ENCODE data around the gene CCND1.
"Not testable (repeated sequence)": the region's sequence is repeated elsewhere in the genome, so short reads cannot be mapped to it uniquely, and the experiment has no call there.

CCND1 gene

DNA sequence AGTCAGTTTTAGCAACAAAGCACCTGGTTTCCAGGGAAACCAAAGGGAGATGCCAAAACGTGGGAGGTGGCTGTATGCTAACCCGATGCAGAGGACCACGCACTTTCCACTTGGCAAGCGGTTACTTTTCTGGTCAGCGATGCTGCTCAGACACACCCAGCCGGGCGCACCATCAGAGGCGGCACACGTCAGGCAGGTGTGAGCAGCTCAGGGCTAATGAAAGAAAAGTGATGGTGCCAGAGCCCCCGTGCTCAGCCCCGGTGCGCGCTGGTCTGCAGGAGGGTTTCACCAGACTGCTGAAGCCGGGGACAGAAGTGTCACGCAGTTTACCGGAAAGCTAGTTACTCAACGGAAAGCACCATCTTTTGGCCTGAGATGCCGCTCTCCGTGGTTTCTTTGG lies 28.5 kb downstream of the CCND1 start:
- DNase-seq = no peak

DNA sequence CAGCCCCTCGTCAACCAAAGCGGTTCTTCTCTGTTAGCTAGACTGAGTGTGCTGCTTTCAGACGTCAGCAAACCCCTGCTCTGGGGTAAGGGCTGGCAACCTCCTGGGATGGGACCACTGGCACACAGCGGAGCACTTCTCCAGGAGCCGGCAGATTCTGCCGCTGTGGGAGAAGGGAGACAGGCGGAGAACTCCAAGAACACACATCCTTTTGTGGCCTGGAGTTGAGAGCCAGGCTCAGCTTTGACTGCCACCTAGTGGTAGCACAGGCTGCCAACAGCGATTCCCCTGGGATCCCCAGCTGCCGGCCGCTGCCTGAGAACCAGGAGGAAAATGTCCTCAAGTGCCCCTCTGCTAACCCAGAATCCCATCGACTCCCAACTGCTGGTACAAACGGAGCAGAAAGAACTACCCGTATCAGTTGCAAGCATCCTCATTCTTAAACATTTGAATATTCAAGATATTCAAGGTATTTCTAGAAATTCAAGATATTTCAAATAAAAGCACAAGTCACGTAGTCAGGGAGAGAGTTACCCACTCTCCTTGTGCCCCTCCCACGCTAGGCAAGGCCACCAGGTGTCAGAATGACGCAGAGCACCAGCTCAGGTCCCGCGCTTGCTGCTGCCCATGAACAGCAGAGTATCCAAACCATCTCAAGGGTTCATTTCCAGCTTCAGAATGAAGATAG lies 29.3 kb downstream of the CCND1 start:
- DNase-seq = peak in 1 of 2 donors; percentile 29

- DNase-seq = no peak
Observed at GRCh38 chr11:69671734-69672465, 30.9 kb downstream of the CCND1 start.

- peak in 1 of 2 donors; percentile 47 for DNase-seq
Observed at GRCh38 chr11:69674267-69674885, 33.4 kb downstream of the CCND1 start.

GRCh38 chr11:69674886-69675714 lies 34.1 kb downstream of the CCND1 start, which contains the start of gene LTO1:
TSS of gene LTO1 (minus strand) at chr11:69675353. CDS start at chr11:69675239, 114 bp downstream.
- DNase-seq = peak; percentile 74 to 94

- DNase-seq = no peak
Observed at GRCh38 chr11:69677749-69678148, 36.8 kb downstream of the CCND1 start.

DNA sequence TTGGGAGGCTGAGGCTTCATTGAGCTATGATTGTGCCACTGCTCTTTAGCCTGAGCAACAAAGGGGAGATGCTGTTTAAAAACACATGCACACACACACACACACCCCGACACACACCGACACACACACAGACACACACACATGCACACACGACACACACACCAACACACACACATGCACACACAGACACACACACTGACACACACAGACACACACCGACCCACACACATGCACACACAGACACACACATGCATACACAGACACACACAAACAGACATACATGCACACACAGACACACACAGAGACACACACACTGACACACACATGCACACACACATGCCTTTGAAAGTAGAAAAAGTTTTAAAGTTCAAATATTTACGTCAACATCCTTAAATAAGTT lies 39.7 kb downstream of the CCND1 start:
- DNase-seq = no peak

DNA sequence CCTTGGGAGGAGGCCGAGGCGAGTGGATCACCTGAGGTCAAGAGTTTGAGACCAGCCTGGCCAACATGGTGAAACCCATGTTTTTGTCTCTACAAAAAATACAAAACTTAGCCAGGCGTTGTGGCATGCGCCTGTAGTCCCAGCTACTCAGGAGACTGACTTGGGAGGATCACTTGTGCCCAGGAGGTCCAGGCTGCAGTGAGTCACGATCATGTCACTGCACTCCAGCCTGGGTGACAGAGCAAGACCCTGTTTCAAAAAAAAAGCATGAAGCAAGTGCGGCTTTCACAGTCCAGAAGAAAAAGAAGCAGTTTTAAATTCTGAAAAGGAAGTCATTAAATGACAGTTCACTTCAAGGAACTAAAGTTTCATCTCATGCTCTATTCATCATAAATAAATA lies 41.3 kb downstream of the CCND1 start:
- DNase-seq = no peak

- DNase-seq = no peak
Observed at GRCh38 chr11:69682681-69683326, 41.8 kb downstream of the CCND1 start.

DNA sequence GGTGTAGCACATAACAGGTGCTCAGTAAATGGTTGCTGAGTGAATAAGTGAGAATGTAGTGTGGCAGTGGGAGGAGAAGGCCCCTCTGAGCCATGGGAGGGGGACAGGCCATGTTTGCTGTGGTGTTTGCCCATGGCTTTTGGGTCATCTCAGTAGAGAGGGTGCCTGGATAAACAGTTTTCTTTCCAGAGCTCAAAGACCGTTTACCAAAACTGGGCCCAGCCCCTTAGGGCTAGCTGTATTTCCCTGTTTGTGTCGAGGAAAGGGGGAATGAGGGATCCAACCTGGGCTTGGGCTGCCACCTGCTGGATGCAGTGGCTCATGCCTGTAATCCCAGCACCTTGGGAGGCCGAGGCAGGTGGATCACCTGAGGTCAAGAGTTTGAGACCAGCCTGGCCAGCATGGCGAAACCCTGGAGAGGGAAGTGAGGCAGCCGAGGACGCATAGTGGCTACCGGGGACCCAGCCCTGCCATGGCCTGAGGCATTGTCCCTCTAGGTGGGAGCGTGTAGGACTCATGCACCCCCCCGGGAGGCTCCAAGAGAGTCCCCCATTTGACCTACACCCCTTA lies 42.9 kb downstream of the CCND1 start:
- DNase-seq = no peak

DNA sequence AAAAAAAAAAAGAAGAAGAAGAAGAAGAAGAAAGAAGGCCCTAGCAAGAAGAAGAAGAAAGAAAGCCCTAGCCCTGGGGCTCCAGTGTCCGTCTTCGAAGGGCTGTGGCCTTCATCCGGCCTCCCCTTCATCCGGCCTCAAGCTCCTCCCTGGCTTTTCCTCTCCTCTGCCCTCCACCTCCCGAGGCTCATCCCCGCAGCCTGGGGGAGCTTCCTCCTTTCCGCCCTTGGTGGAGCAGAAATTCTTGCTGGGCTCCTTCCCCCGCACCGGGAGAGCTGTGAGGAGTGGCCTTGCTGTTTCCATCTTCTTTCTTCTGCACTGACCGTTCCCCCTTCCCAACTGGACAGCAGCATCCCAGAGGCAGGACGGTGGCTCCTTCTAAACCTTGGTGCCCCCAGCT lies 43.7 kb downstream of the CCND1 start:
- no peak for DNase-seq

DNA sequence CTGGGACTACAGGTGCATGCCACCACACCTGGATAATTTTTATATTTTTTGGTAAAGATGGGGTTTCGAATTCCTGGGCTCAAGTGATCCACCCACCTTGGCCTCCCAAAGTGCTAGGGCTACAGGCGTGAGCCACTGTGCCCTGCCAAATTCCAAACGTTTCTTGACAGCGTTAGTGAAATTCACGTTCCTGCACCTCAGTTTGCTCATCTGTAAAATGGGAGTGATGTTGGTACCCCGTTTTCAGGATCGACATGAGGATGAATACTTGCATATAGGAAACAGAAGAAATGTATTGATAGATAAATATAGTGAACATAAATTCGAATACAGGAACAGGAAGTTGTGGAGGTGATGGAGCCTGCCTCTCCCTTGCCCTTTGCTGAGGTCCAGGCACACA lies 44.4 kb downstream of the CCND1 start:
- DNase-seq = no peak

DNA sequence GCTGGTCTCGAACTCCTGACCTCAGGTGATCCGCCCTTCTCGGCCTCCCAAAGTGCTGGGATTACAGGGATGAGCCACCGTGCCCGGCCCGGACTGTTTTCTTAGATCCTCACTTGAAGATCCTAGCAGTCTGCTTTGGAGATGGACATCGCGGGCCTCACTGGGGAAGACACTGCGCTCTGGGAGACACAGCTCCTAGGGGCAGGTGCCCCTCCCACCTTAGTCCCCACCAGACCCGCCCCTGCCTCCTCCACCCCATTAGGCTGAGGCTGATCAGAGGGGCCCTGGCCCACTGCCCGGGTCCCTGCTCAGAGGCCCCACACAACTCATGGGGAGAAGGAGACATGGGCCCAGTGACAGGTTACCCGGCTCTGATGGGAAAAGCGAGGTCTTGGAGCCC lies 45.5 kb downstream of the CCND1 start:
- DNase-seq = no peak

DNA sequence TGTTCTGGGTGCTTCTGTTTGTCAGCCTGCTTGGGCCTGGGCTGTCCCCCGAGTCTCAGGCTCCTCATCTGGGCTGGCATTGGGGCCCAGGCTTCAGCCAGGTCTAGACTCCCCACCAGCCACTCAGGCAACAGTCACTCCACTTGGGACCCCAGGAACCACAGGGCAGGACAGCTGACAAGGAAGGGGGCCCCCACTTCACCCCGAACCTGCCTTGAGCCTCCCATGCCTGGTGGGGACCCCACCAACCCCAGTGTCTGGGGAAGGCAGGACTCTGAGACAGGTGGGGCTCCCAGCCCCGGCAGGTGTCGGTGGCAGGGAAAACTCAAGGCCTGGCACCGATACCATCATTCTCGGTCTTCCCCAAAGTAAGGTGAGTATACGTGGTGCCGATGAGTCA lies 45.9 kb downstream of the CCND1 start:
- DNase-seq = no peak

GRCh38 chr11:69687969-69688771 lies 47.2 kb downstream of the CCND1 start:
- DNase-seq = not testable (repeated sequence)

DNA sequence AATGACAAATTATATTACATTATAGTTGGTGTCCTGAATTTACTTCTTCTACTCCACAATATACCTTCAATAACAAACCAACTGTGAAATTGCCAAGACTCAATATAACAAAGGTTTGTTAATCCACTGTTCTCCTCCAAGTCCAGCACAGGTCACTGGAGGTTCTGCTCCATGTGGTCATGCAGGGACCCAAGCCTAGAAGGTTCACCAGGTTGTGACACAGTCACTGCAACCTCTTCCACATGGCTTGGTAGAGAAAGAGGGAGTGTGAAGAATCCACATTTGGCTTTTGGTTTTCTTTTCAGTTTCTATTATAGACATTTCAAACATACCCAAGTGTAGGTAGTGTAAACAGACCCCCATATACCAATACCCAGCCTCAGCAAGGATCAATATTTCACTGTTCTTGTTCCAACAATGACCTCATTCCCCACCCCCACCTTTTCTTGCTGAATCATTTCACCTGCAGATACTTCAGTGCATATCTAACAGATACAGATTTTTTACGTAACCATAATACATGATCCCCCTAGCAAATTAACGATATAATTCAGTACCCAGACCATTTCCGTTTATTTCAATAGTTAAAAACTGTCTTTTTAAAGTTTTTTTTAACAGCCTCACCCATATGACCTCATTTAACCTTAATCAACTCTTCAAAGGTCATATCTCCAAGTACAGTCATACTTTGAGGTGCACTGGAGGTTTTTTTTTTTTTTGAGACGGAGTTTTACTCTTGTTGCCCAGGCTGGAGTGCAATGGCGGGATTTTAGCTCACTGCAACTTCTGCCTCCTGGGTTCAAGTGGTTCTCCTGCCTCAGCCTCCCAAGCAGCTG lies 48.7 kb downstream of the CCND1 start:
- DNase-seq = no peak

GRCh38 chr11:69691463-69691862 lies 50.5 kb downstream of the CCND1 start:
- DNase-seq = no peak

- no peak for DNase-seq
Observed at GRCh38 chr11:69692422-69692821, 51.5 kb downstream of the CCND1 start.

DNA sequence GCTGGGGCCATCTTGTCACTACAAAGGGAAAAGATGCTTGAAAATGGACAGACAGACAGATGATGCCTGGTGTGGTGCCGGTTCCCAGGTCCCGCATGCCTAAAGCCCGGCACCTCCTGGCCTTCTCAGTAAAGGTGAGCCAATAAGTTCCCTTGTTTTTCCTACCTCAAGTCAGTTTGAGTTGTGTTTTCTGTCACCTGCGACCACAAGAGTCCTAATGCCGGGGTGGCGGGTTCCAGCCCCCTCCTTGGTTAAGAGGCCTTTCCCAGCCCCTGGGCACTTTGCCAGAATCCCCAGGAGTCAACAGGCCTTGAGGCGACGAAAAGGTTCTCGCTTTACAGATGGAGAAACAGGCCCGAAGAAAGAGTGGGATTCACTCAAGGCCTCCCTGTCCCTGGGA lies 53.8 kb downstream of the CCND1 start:
- DNase-seq = no peak

GRCh38 chr11:69695581-69695980 lies 54.6 kb downstream of the CCND1 start:
- DNase-seq = no peak
